WTC11 (cell line): Measurements from ENCODE around the gene LAPTM4A. TPM values are rescaled to one million over a fixed set of nuclear protein-coding genes. Genes with fewer than 3 reads are reported as not detected.

ENCODE experiments used
- ATAC-seq: fragments of 200-7000 bp; cut with Tn5 transposase; 2 replicates; pipeline ENCODE4 v1.10.0; 2021; ENCODE audit warnings: mild to moderate bottlenecking, moderate library complexity
- CTCF ChIA-PET: fragments of 300-600 bp; sonication (Branson Sonifier 250); formaldehyde crosslinking; loops from one replicate; lab custom pipeline; 2021; ENCODE audit warnings: antibody characterized with exemption; lab: Charles Lee
- POLR2A ChIA-PET: fragments of 350-600 bp; sonication (Branson Sonifier 250); formaldehyde crosslinking; loops from one replicate; lab custom pipeline; 2021; ENCODE audit warnings: antibody characterized with exemption; lab: Charles Lee
- DNase-seq: peaks from one replicate; pipeline ENCODE4 v3.0.0; 2021; ENCODE audit warnings: low spot score
- H3K27ac Mint-ChIP-seq: 2 replicates; pipeline ENCODE4 v1.8.0; 2021; ENCODE audit warnings: mixed read lengths
- H3K27me3 Mint-ChIP-seq: 2 replicates; pipeline ENCODE4 v1.8.0; 2021; ENCODE audit warnings: low read depth, mild to moderate bottlenecking, moderate library complexity, mixed read lengths
- H3K36me3 Mint-ChIP-seq: 2 replicates; pipeline ENCODE4 v1.8.0; 2021; ENCODE audit warnings: mixed read lengths
- H3K4me1 Mint-ChIP-seq: 2 replicates; pipeline ENCODE4 v1.8.0; 2022; ENCODE audit warnings: mixed read lengths
- H3K4me3 Mint-ChIP-seq: 2 replicates; pipeline ENCODE4 v1.8.0; 2021; ENCODE audit warnings: mild to moderate bottlenecking, moderate library complexity, mixed read lengths
- H3K9me3 Mint-ChIP-seq: 2 replicates; pipeline ENCODE4 v1.8.0; 2021; ENCODE audit warnings: mixed read lengths
- AR ChIP-seq: fragments of 250-450 bp; sonication (Bioruptor Pico); IDR thresholded peaks from 2 replicates; pipeline ENCODE4 v1.9.0; 2021; ENCODE audit warnings: mild to moderate bottlenecking
- ATF3 ChIP-seq: sonication (generic); formaldehyde crosslinking; conservative IDR thresholded peaks from 2 replicates; pipeline ENCODE4 v1.8.1; 2022; ENCODE audit warnings: mild to moderate bottlenecking, missing genetic modification reagents
- E2F5 ChIP-seq: sonication (generic); formaldehyde crosslinking; IDR thresholded peaks from 2 replicates; pipeline ENCODE4 v1.8.1; 2022; ENCODE audit warnings: mild to moderate bottlenecking, moderate library complexity, missing genetic modification reagents
- FOXP1 ChIP-seq: sonication (generic); formaldehyde crosslinking; IDR thresholded peaks from 2 replicates; pipeline ENCODE4 v1.8.0; 2022; ENCODE audit warnings: missing genetic modification reagents, mild to moderate bottlenecking, moderate library complexity, borderline replicate concordance
- FOXP4 ChIP-seq: sonication (generic); formaldehyde crosslinking; IDR thresholded peaks from 2 replicates; pipeline ENCODE4 v1.8.0; 2022; ENCODE audit warnings: mild to moderate bottlenecking, missing genetic modification reagents
- GABPB1 ChIP-seq: sonication (generic); formaldehyde crosslinking; IDR thresholded peaks from 2 replicates; pipeline ENCODE4 v1.8.1; 2023; ENCODE audit warnings: mild to moderate bottlenecking, missing genetic modification reagents
- GRHL2 ChIP-seq: fragments of 250-450 bp; sonication (Bioruptor Pico); IDR thresholded peaks from 2 replicates; pipeline ENCODE4 v1.8.0; 2022; ENCODE audit warnings: mild to moderate bottlenecking, moderate library complexity; ENCODE audit not compliant: insufficient replicate concordance, severe bottlenecking
- IRF1 ChIP-seq: sonication (generic); formaldehyde crosslinking; IDR thresholded peaks from 2 replicates; pipeline ENCODE4 v1.8.0; 2023; ENCODE audit warnings: missing genetic modification reagents
- KAT7 ChIP-seq: sonication (generic); formaldehyde crosslinking; IDR thresholded peaks from 2 replicates; pipeline ENCODE4 v1.8.1; 2023; ENCODE audit warnings: missing genetic modification reagents, mild to moderate bottlenecking, borderline replicate concordance
- MXD4 ChIP-seq: fragments of 250-450 bp; sonication (Bioruptor Pico); IDR thresholded peaks from 2 replicates; pipeline ENCODE4 v1.8.0; 2021; ENCODE audit warnings: mild to moderate bottlenecking, moderate library complexity, borderline replicate concordance
- NFE2L1 ChIP-seq: sonication (generic); formaldehyde crosslinking; IDR thresholded peaks from 2 replicates; pipeline ENCODE4 v1.8.1; 2023; ENCODE audit warnings: missing genetic modification reagents
- NR2C2 ChIP-seq: sonication (generic); formaldehyde crosslinking; IDR thresholded peaks from 2 replicates; pipeline ENCODE4 v1.8.0; 2022; ENCODE audit warnings: mild to moderate bottlenecking, missing genetic modification reagents
- NR3C1 ChIP-seq: sonication (generic); formaldehyde crosslinking; conservative IDR thresholded peaks from 2 replicates; pipeline ENCODE4 v1.8.1; 2023; ENCODE audit warnings: low read depth, mild to moderate bottlenecking, missing genetic modification reagents
- RORB ChIP-seq: fragments of 250-450 bp; sonication (Bioruptor Pico); IDR thresholded peaks from 2 replicates; pipeline ENCODE4 v1.9.0; 2021; ENCODE audit warnings: mild to moderate bottlenecking
- SP1 ChIP-seq: sonication (generic); formaldehyde crosslinking; conservative IDR thresholded peaks from 2 replicates; pipeline ENCODE4 v1.8.1; 2022; ENCODE audit warnings: missing genetic modification reagents
- STAT6 ChIP-seq: sonication (generic); formaldehyde crosslinking; conservative IDR thresholded peaks from 2 replicates; pipeline ENCODE4 v1.8.1; 2023; ENCODE audit warnings: mild to moderate bottlenecking, low read depth, missing genetic modification reagents, moderate library complexity
- USF1 ChIP-seq: sonication (generic); formaldehyde crosslinking; IDR thresholded peaks from 2 replicates; pipeline ENCODE4 v1.8.0; 2022; ENCODE audit warnings: mild to moderate bottlenecking, missing genetic modification reagents
- ZBTB43 ChIP-seq: sonication (generic); formaldehyde crosslinking; IDR thresholded peaks from 2 replicates; pipeline ENCODE4 v1.8.1; 2023; ENCODE audit warnings: mild to moderate bottlenecking, missing genetic modification reagents
- ZNF423 ChIP-seq: fragments of 250-450 bp; sonication (Bioruptor Pico); IDR thresholded peaks from 2 replicates; pipeline ENCODE4 v2.1.2; 2022; ENCODE audit warnings: mild to moderate bottlenecking, moderate library complexity
- ZNF512 ChIP-seq: sonication (generic); formaldehyde crosslinking; IDR thresholded peaks from 2 replicates; pipeline ENCODE4 v1.8.1; 2022; ENCODE audit warnings: missing genetic modification reagents, borderline replicate concordance
- total RNA-seq: library from RNA; stranded (reverse); gene quantifications from 3 replicates; pipeline ENCODE4 v1.2.3, GENCODE V29; 2021

The LAPTM4A gene
- total RNA-seq, 1 experiment from 2014 or later, result 163 TPM

- no peak for TF ChIP-seq NR3C1
- TF ChIP-seq GABPB1 (CRISPR knock-in tag), result no peak
- no peak for TF ChIP-seq FOXP4 (CRISPR knock-in tag)
- TF ChIP-seq RORB (CRISPR knock-in tag), result no peak
- TF ChIP-seq MXD4 (CRISPR knock-in tag), result no peak
- no peak for TF ChIP-seq ZNF423 (CRISPR knock-in tag)
- no peak for TF ChIP-seq KAT7
- no peak for TF ChIP-seq SP1 (CRISPR knock-in tag)
- no peak for TF ChIP-seq AR
- TF ChIP-seq STAT6, result no peak
- TF ChIP-seq IRF1, result no peak
- no peak for TF ChIP-seq USF1
- TF ChIP-seq E2F5 (CRISPR knock-in tag), result no peak
- TF ChIP-seq, all 79 proteins: peak for 0
- DNase-seq, result no peak
- Mint-ChIP-seq H3K4me3 (no peak overlapping the region), H3K9me3 (no peaks in the 10 kb centered on the region), H3K27me3 (no peaks in the 10 kb centered on the region), H3K27ac (no peak overlapping the region), H3K4me1 (no peaks in the 10 kb centered on the region), H3K36me3 (no peaks in the 10 kb centered on the region; the same call in 1 of the 2 replicates)
- POLR2A ChIA-PET, result no interaction called here
- no peak for ATAC-seq
- CTCF ChIA-PET, result interaction anchor here (3.1 kb wide), 1 partner anchor 14 kb away, joined by 11 read pairs; no protein-coding TSS in a partner anchor
Measured at GRCh38 chr2:20001361-20001863, 50.0 kb downstream of the LAPTM4A start.

GRCh38 chr2:19993731-19994130 lies 57.7 kb downstream of the LAPTM4A start:
- ChIA-PET CTCF (no interaction called here), POLR2A (no interaction called here)
- no peaks in the 10 kb centered on the region for H3K9me3 Mint-ChIP-seq
- H3K4me1 Mint-ChIP-seq, result peaks cover 17% of the 10 kb centered on the region
- no peak for ATAC-seq
- DNase-seq, result no peak
- peaks cover 2% of the 10 kb centered on the region; the same call in 1 of the 2 replicates for H3K27me3 Mint-ChIP-seq
- H3K4me3 Mint-ChIP-seq, result no peak overlapping the region
- no peaks in the 10 kb centered on the region for H3K36me3 Mint-ChIP-seq
- H3K27ac Mint-ChIP-seq, result no peak overlapping the region
- no peak for TF ChIP-seq NFE2L1
- no peak for TF ChIP-seq ZBTB43 (CRISPR knock-in tag)
- TF ChIP-seq FOXP1 (CRISPR knock-in tag), result no peak
- no peak for TF ChIP-seq GRHL2
- no peak for TF ChIP-seq ATF3 (CRISPR knock-in tag)
- TF ChIP-seq ZNF512 (CRISPR knock-in tag), result no peak
- TF ChIP-seq IRF1, result no peak
- TF ChIP-seq NR3C1, result no peak
- TF ChIP-seq NR2C2 (CRISPR knock-in tag), result no peak
